SK-N-SH treated with all-trans-retinoic acid at 6 μM for 48 hours (cell line): ENCODE measurements around the gene ST6GALNAC2.

ENCODE experiments used
- ARNTL ChIP-seq: fragments of 450-650 bp; formaldehyde crosslinking; IDR thresholded peaks from 2 replicates; pipeline ENCODE4 v1.5.0; 2020; ENCODE audit warnings: low read depth, mild to moderate bottlenecking, moderate library complexity, borderline replicate concordance
- BACH2 ChIP-seq: fragments of 250-450 bp; sonication (Bioruptor Pico); IDR thresholded peaks from 2 replicates; pipeline ENCODE4 v1.9.0; 2021; ENCODE audit warnings: mild to moderate bottlenecking, borderline replicate concordance
- CSDC2 ChIP-seq: fragments of 250-450 bp; sonication (Bioruptor Pico); IDR thresholded peaks from 2 replicates; pipeline ENCODE4 v1.5.0; 2020; ENCODE audit warnings: mild to moderate bottlenecking, moderate library complexity
- GLIS3 ChIP-seq: fragments of 250-450 bp; sonication (Bioruptor Pico); IDR thresholded peaks from 2 replicates; pipeline ENCODE4 v1.5.0; 2020; ENCODE audit warnings: mild to moderate bottlenecking, moderate library complexity
- ISL1 ChIP-seq: fragments of 250-450 bp; sonication (Bioruptor Pico); IDR thresholded peaks from 2 replicates; pipeline ENCODE4 v2.1.2; 2022; ENCODE audit warnings: mild to moderate bottlenecking, moderate library complexity
- OSR1 ChIP-seq: fragments of 250-450 bp; sonication (Bioruptor Pico); IDR thresholded peaks from 2 replicates; pipeline ENCODE4 v1.8.0; 2022; ENCODE audit warnings: moderate library complexity, mild to moderate bottlenecking, inconsistent platforms
- PPARA ChIP-seq: fragments of 250-450 bp; sonication (Bioruptor Pico); IDR thresholded peaks from 2 replicates; pipeline ENCODE4 v1.5.0; 2020; ENCODE audit warnings: mild to moderate bottlenecking, borderline replicate concordance
- TOX ChIP-seq: fragments of 250-450 bp; sonication (Bioruptor Pico); IDR thresholded peaks from 2 replicates; pipeline ENCODE4 v1.8.0; 2021; ENCODE audit warnings: mild to moderate bottlenecking, moderate library complexity, borderline replicate concordance
- TF ChIP-seq, protein P1 (sequence below): fragments of 250-450 bp; sonication (Bioruptor Pico); IDR thresholded peaks from 2 replicates; pipeline ENCODE4 v1.8.0; 2020; ENCODE audit warnings: mild to moderate bottlenecking, moderate library complexity, borderline replicate concordance
- TF ChIP-seq, protein P2 (sequence below): fragments of 250-450 bp; sonication (Bioruptor Pico); IDR thresholded peaks from 2 replicates; pipeline ENCODE4 v1.5.0; 2020; ENCODE audit warnings: mild to moderate bottlenecking, moderate library complexity

DNA sequence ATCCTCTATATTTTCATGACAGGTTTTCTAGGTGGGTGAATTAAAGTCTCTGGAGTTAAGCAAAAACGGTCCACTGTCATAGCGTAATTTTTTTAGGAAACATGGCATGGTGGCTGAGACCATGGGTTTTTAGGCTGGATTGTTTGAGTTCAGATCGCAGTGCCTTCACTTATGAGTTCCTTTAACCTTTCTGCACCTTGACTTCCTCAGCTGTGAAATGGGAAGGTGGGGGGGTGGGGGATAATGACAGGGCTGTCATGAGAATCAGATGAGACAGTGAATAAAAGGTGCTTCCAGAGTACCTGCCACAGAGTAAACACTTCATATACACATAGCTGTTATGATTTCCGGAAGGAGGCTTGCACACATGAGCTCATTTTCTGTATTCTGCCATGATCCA is 34.0 kb downstream of the ST6GALNAC2 start:
- TF ChIP-seq, protein P1, sequence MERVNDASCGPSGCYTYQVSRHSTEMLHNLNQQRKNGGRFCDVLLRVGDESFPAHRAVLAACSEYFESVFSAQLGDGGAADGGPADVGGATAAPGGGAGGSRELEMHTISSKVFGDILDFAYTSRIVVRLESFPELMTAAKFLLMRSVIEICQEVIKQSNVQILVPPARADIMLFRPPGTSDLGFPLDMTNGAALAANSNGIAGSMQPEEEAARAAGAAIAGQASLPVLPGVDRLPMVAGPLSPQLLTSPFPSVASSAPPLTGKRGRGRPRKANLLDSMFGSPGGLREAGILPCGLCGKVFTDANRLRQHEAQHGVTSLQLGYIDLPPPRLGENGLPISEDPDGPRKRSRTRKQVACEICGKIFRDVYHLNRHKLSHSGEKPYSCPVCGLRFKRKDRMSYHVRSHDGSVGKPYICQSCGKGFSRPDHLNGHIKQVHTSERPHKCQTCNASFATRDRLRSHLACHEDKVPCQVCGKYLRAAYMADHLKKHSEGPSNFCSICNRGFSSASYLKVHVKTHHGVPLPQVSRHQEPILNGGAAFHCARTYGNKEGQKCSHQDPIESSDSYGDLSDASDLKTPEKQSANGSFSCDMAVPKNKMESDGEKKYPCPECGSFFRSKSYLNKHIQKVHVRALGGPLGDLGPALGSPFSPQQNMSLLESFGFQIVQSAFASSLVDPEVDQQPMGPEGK (CRISPR knock-in tag) = no peak
- TF ChIP-seq ARNTL (CRISPR knock-in tag) = no peak
- TF ChIP-seq PPARA (CRISPR knock-in tag) = no peak
- no peak for TF ChIP-seq OSR1
- TF ChIP-seq GLIS3 (CRISPR knock-in tag) = no peak
- TF ChIP-seq TOX (CRISPR knock-in tag) = no peak
- TF ChIP-seq ISL1 (CRISPR knock-in tag) = no peak
- TF ChIP-seq, protein P2, sequence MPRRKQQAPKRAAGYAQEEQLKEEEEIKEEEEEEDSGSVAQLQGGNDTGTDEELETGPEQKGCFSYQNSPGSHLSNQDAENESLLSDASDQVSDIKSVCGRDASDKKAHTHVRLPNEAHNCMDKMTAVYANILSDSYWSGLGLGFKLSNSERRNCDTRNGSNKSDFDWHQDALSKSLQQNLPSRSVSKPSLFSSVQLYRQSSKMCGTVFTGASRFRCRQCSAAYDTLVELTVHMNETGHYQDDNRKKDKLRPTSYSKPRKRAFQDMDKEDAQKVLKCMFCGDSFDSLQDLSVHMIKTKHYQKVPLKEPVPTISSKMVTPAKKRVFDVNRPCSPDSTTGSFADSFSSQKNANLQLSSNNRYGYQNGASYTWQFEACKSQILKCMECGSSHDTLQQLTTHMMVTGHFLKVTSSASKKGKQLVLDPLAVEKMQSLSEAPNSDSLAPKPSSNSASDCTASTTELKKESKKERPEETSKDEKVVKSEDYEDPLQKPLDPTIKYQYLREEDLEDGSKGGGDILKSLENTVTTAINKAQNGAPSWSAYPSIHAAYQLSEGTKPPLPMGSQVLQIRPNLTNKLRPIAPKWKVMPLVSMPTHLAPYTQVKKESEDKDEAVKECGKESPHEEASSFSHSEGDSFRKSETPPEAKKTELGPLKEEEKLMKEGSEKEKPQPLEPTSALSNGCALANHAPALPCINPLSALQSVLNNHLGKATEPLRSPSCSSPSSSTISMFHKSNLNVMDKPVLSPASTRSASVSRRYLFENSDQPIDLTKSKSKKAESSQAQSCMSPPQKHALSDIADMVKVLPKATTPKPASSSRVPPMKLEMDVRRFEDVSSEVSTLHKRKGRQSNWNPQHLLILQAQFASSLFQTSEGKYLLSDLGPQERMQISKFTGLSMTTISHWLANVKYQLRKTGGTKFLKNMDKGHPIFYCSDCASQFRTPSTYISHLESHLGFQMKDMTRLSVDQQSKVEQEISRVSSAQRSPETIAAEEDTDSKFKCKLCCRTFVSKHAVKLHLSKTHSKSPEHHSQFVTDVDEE (CRISPR knock-in tag) = no peak
- TF ChIP-seq CSDC2 (CRISPR knock-in tag) = no peak
- TF ChIP-seq BACH2 (CRISPR knock-in tag) = no peak
